SU-DHL-6 (cell line): ENCODE data around the gene L1TD1.

Experiments used
- CTCF ChIP-seq: fragments of 200-600 bp; sonication (generic); IDR thresholded peaks from one replicate; pipeline ENCODE4 v1.5.1; 2017; ENCODE audit warnings: antibody characterized with exemption, mild to moderate bottlenecking, low read length, moderate library complexity; ENCODE audit not compliant: insufficient read depth, poor library complexity, severe bottlenecking
- EZH2phosphoT487 ChIP-seq: fragments of 200-600 bp; sonication (generic), shearing (Covaris generic); conservative IDR thresholded peaks from 2 replicates; pipeline ENCODE4 v1.6.1; 2018; ENCODE audit warnings: mild to moderate bottlenecking, antibody characterized with exemption, low read length, moderate library complexity, mixed read lengths

- TF ChIP-seq CTCF = no peak
- TF ChIP-seq EZH2phosphoT487 = no peak
Observed at GRCh38 chr1:62181532-62181931, 13.1 kb upstream of the L1TD1 start.
